SKM-1 treated with dmso at 0.1 percent for 144 hours (cell line): ENCODE measurements around the gene SLC45A1.

Experiments
- DNase-seq: peaks from one replicate; lab custom pipeline; 2025; ENCODE audit not compliant: unreplicated experiment; lab: John Stamatoyannopoulos, UW

SLC45A1 gene

GRCh38 chr1:8382608-8383505 lies 64.9 kb downstream of the SLC45A1 start:
- peak; percentile 70 for DNase-seq

- no peak for DNase-seq
Measured at GRCh38 chr1:8384088-8384487, 66.2 kb downstream of the SLC45A1 start.

GRCh38 chr1:8384577-8384976 lies 66.7 kb downstream of the SLC45A1 start:
- DNase-seq, result no peak

- DNase-seq, result no peak
Measured at GRCh38 chr1:8386247-8386646, 68.3 kb downstream of the SLC45A1 start.

GRCh38 chr1:8388732-8389562 lies 71.0 kb downstream of the SLC45A1 start:
- DNase-seq, result no peak

GRCh38 chr1:8389958-8390535 lies 72.1 kb downstream of the SLC45A1 start:
- DNase-seq, result no peak

- DNase-seq, result no peak
Measured at GRCh38 chr1:8390707-8391106, 72.8 kb downstream of the SLC45A1 start.

GRCh38 chr1:8392522-8392921 lies 74.6 kb downstream of the SLC45A1 start:
- no peak for DNase-seq
